Breast epithelium (tissue), 4 donors: ENCODE data around the gene PKLR. TPM values are rescaled to one million over a fixed set of nuclear protein-coding genes. Genes with fewer than 3 reads are reported as not detected.

ENCODE experiments used
- DNase-seq, 2 donors: peaks; one replicate each; pipeline ENCODE4 v3.0.0-alpha.2; 2019; ENCODE audit warnings: low spot score in 2 of 2
- H3K27ac ChIP-seq, 2 donors: fragments of 200-600 bp; sonication (generic) in 1 of 2; one replicate each; pipeline ENCODE4 v1.5.1; 2016 to 2019; ENCODE audit warnings: mild to moderate bottlenecking in 1 of 2
- H3K27me3 ChIP-seq, 2 donors: fragments of 200-600 bp; sonication (generic) in 1 of 2; one replicate each; pipeline versions ENCODE4 v1.5.1 to v1.6.0; 2017 to 2019; ENCODE audit warnings: control low read depth in 1 of 2, mild to moderate bottlenecking in 1 of 2
- H3K36me3 ChIP-seq: fragments of 200-600 bp; one replicate; pipeline ENCODE4 v1.5.1; 2019
- H3K4me1 ChIP-seq, 2 donors: fragments of 200-600 bp; sonication (generic); one replicate each; pipeline ENCODE4 v1.5.1; 2016 to 2019; ENCODE audit warnings: control low read depth in 1 of 2
- H3K4me3 ChIP-seq, 3 donors: fragments of 200-600 bp; sonication (generic); 1 replicate in 2 of 3; 2 replicates in 1 of 3; pipeline ENCODE4 v1.5.1; 2016 to 2019; ENCODE audit warnings: mild to moderate bottlenecking in 3 of 3, moderate library complexity in 2 of 3
- H3K9me3 ChIP-seq, 2 donors: fragments of 200-600 bp; sonication (generic) in 1 of 2; one replicate each; pipeline ENCODE4 v1.5.1; 2016 to 2019; ENCODE audit warnings: control low read depth in 1 of 2
- CTCF ChIP-seq, 3 donors: fragments of 450-650 bp; IDR thresholded peaks; one replicate each; pipeline ENCODE4 v1.5.1; 2016 to 2017; ENCODE audit warnings: antibody characterized with exemption in 3 of 3, mild to moderate bottlenecking in 3 of 3, moderate library complexity in 3 of 3
- POLR2A ChIP-seq: fragments of 450-650 bp; IDR thresholded peaks from one replicate; pipeline ENCODE4 v1.6.1; 2016; ENCODE audit warnings: antibody characterized with exemption, mild to moderate bottlenecking, moderate library complexity
- POLR2AphosphoS5 ChIP-seq, 3 donors: sonication (generic); formaldehyde crosslinking; IDR thresholded peaks; one replicate each; pipeline ENCODE4 v1.6.1; 2017; ENCODE audit warnings: antibody characterized with exemption in 3 of 3
- intact Hi-C: fragments of 100-400 bp; cut with DNase I; formaldehyde crosslinking; loops from one replicate; pipeline ENCODE4 v1.15.1; 2023; ENCODE audit warnings: low total_unique reads
- total RNA-seq, 3 donors: library from RNA; depleted of rRNA; stranded (reverse); fragments of >200 nt; gene quantifications; one replicate each; pipeline ENCODE4 v1.1.0, GENCODE V29; 2016

The PKLR gene
- total RNA-seq, 3 donors from 2014 or later: 0.33 TPM; not detected in 2

- no peaks in the 10 kb centered on the region for H3K36me3 ChIP-seq
- DNase-seq: no peak
- no peak for TF ChIP-seq POLR2AphosphoS5 (IDR thresholded peaks at IDR 0.05)
- no peak for TF ChIP-seq POLR2A
- TF ChIP-seq CTCF (IDR thresholded peaks at IDR 0.05): no peak
- intact Hi-C loops: no loop called here
- H3K27me3 ChIP-seq: peaks cover 0 to 26% of the 10 kb centered on the region in 2 donors
- no peak overlapping the region for H3K27ac ChIP-seq
- H3K9me3 ChIP-seq: no peaks in the 10 kb centered on the region
- no peak overlapping the region for H3K4me3 ChIP-seq
- no peaks in the 10 kb centered on the region for H3K4me1 ChIP-seq
Observed at GRCh38 chr1:155297384-155297783, 3.9 kb downstream of the PKLR start.

GRCh38 chr1:155296661-155297060 is 4.6 kb downstream of the PKLR start:
- Histone ChIP-seq H3K27ac (no peak overlapping the region), H3K27me3 (peaks cover 0 to 26% of the 10 kb centered on the region in 2 donors), H3K4me1 (no peaks in the 10 kb centered on the region), H3K9me3 (no peaks in the 10 kb centered on the region), H3K4me3 (no peak overlapping the region), H3K36me3 (no peaks in the 10 kb centered on the region)
- no peak for DNase-seq
- no peak for TF ChIP-seq POLR2AphosphoS5 (IDR thresholded peaks at IDR 0.05)
- no peak for TF ChIP-seq CTCF (IDR thresholded peaks at IDR 0.05)
- TF ChIP-seq POLR2A: no peak
- intact Hi-C loops: no loop called here

GRCh38 chr1:155295942-155296267 is 5.3 kb downstream of the PKLR start:
- peaks cover 0 to 26% of the 10 kb centered on the region in 2 donors for H3K27me3 ChIP-seq
- no peaks in the 10 kb centered on the region for H3K9me3 ChIP-seq
- H3K27ac ChIP-seq: no peak overlapping the region
- intact Hi-C loops: no loop called here
- TF ChIP-seq POLR2A (no peak), POLR2AphosphoS5 (IDR thresholded peaks at IDR 0.05) (no peak), CTCF (IDR thresholded peaks at IDR 0.05) (no peak)
- no peaks in the 10 kb centered on the region for H3K4me1 ChIP-seq
- no peak for DNase-seq
- no peak overlapping the region for H3K4me3 ChIP-seq
- H3K36me3 ChIP-seq: no peaks in the 10 kb centered on the region

- H3K27me3 ChIP-seq: peaks cover 0 to 26% of the 10 kb centered on the region in 2 donors
- peak overlapping the region in 2 of 3 donors; percentile 10 to 49 for H3K4me3 ChIP-seq
Observed at GRCh38 chr1:155295183-155295941, 5.9 kb downstream of the PKLR start.

More at GRCh38 chr1:155295183-155295941, 5.9 kb downstream of the PKLR start:
- Histone ChIP-seq H3K9me3 (no peaks in the 10 kb centered on the region), H3K4me1 (no peaks in the 10 kb centered on the region), H3K27ac (no peak overlapping the region), H3K36me3 (no peaks in the 10 kb centered on the region)
- intact Hi-C loops: no loop called here
- DNase-seq: no peak
- TF ChIP-seq POLR2AphosphoS5 (IDR thresholded peaks at IDR 0.05) (no peak), POLR2A (no peak), CTCF (IDR thresholded peaks at IDR 0.05) (no peak)
